Measurements from ENCODE around the gene MRFAP1.
"Not testable (repeated sequence)": the region's sequence is repeated elsewhere in the genome, so short reads cannot be mapped to it uniquely, and the experiment has no call there.

MRFAP1 gene

GRCh38 chr4:6610856-6611430 is 29.5 kb upstream of the MRFAP1 start:
- no peak for DNase-seq (ENCODE audit: low read depth)

GRCh38 chr4:6612961-6613675 is 27.4 kb upstream of the MRFAP1 start:
- DNase-seq (ENCODE audit: low read depth) = no peak

- DNase-seq (ENCODE audit: low read depth) = no peak
Observed at GRCh38 chr4:6613676-6614651, 26.5 kb upstream of the MRFAP1 start.

- no peak for DNase-seq (ENCODE audit: low read depth)
Observed at GRCh38 chr4:6614701-6615230, 25.7 kb upstream of the MRFAP1 start.

GRCh38 chr4:6616087-6616995 is 24.1 kb upstream of the MRFAP1 start:
- DNase-seq (ENCODE audit: low read depth) = no peak

- DNase-seq (ENCODE audit: low read depth) = no peak
Observed at GRCh38 chr4:6617246-6617645, 23.2 kb upstream of the MRFAP1 start.

GRCh38 chr4:6618386-6619115 is 21.9 kb upstream of the MRFAP1 start:
- no peak for DNase-seq (ENCODE audit: low read depth)

GRCh38 chr4:6619116-6619465 is 21.4 kb upstream of the MRFAP1 start:
- no peak for DNase-seq (ENCODE audit: low read depth)

GRCh38 chr4:6619466-6620255 is 20.8 kb upstream of the MRFAP1 start:
- no peak for DNase-seq (ENCODE audit: low read depth)

GRCh38 chr4:6620296-6620695 is 20.2 kb upstream of the MRFAP1 start:
- no peak for DNase-seq (ENCODE audit: low read depth)

GRCh38 chr4:6620891-6621555 is 19.5 kb upstream of the MRFAP1 start:
- DNase-seq (ENCODE audit: low read depth) = no peak

GRCh38 chr4:6621556-6621927 is 18.9 kb upstream of the MRFAP1 start:
- DNase-seq (ENCODE audit: low read depth) = no peak

- no peak for DNase-seq (ENCODE audit: low read depth)
Observed at GRCh38 chr4:6622744-6623143, 17.7 kb upstream of the MRFAP1 start.

- DNase-seq (ENCODE audit: low read depth) = no peak
Observed at GRCh38 chr4:6625256-6625655, 15.2 kb upstream of the MRFAP1 start.

- DNase-seq (ENCODE audit: low read depth) = no peak
Observed at GRCh38 chr4:6626066-6626465, 14.4 kb upstream of the MRFAP1 start.

- no peak for DNase-seq (ENCODE audit: low read depth)
Observed at GRCh38 chr4:6627832-6628231, 12.7 kb upstream of the MRFAP1 start.

- not testable (repeated sequence) for DNase-seq (ENCODE audit: low read depth)
Observed at GRCh38 chr4:6628484-6628883, 12.0 kb upstream of the MRFAP1 start.

GRCh38 chr4:6632125-6632524 is 8.4 kb upstream of the MRFAP1 start:
- no peak for DNase-seq (ENCODE audit: low read depth)

GRCh38 chr4:6633091-6633906 is 7.2 kb upstream of the MRFAP1 start:
- peak; percentile 73 for DNase-seq (ENCODE audit: low read depth)

All from iris pigment epithelial cell (primary cell).